ENCODE measurements around the gene PTPN9. TPM values are rescaled to one million over a fixed set of nuclear protein-coding genes. Genes with fewer than 3 reads are reported as not detected.

PTPN9 gene
- total RNA-seq, 1 donor from 2014 or later = 33.2 TPM

- peaks cover 15% of the 10 kb centered on the region for H3K36me3 Mint-ChIP-seq (ENCODE audit: low read depth)
- H3K4me1 Mint-ChIP-seq (ENCODE audit: low read depth) = peaks cover 32% of the 10 kb centered on the region
- no peak for DNase-seq (ENCODE audit: low spot score)
- peak overlapping the region; percentile 66 for H3K4me3 Mint-ChIP-seq (ENCODE audit: unreplicated experiment)
- TF ChIP-seq, protein P1, sequence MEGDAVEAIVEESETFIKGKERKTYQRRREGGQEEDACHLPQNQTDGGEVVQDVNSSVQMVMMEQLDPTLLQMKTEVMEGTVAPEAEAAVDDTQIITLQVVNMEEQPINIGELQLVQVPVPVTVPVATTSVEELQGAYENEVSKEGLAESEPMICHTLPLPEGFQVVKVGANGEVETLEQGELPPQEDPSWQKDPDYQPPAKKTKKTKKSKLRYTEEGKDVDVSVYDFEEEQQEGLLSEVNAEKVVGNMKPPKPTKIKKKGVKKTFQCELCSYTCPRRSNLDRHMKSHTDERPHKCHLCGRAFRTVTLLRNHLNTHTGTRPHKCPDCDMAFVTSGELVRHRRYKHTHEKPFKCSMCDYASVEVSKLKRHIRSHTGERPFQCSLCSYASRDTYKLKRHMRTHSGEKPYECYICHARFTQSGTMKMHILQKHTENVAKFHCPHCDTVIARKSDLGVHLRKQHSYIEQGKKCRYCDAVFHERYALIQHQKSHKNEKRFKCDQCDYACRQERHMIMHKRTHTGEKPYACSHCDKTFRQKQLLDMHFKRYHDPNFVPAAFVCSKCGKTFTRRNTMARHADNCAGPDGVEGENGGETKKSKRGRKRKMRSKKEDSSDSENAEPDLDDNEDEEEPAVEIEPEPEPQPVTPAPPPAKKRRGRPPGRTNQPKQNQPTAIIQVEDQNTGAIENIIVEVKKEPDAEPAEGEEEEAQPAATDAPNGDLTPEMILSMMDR (IDR thresholded peaks at IDR 0.05) = no peak
- H3K27ac Mint-ChIP-seq (ENCODE audit: unreplicated experiment) = peak overlapping the region; percentile 93
- H3K9me3 Mint-ChIP-seq (ENCODE audit: low read depth) = no peaks in the 10 kb centered on the region
- H3K27me3 Mint-ChIP-seq (ENCODE audit: low read depth) = no peaks in the 10 kb centered on the region
These were observed 41.1 kb upstream of the PTPN9 start for GRCh38 chr15:75620058-75620820.

GRCh38 chr15:75616766-75617165, 37.7 kb upstream of the PTPN9 start:
- peaks cover 21% of the 10 kb centered on the region for H3K4me1 Mint-ChIP-seq (ENCODE audit: low read depth)
- TF ChIP-seq, protein P1 (IDR thresholded peaks at IDR 0.05) = no peak
- peaks cover 29% of the 10 kb centered on the region for H3K36me3 Mint-ChIP-seq (ENCODE audit: low read depth)
- DNase-seq (ENCODE audit: low spot score) = no peak
- no peaks in the 10 kb centered on the region for H3K9me3 Mint-ChIP-seq (ENCODE audit: low read depth)
- H3K4me3 Mint-ChIP-seq (ENCODE audit: unreplicated experiment) = no peak overlapping the region
- H3K27ac Mint-ChIP-seq (ENCODE audit: unreplicated experiment) = no peak overlapping the region
- H3K27me3 Mint-ChIP-seq (ENCODE audit: low read depth) = no peaks in the 10 kb centered on the region

- Mint-ChIP-seq H3K27ac (ENCODE audit: unreplicated experiment) (peak overlapping the region; percentile 53), H3K9me3 (ENCODE audit: low read depth) (no peaks in the 10 kb centered on the region), H3K4me3 (ENCODE audit: unreplicated experiment) (no peak overlapping the region), H3K4me1 (ENCODE audit: low read depth) (peaks cover 11% of the 10 kb centered on the region), H3K36me3 (ENCODE audit: low read depth) (peaks cover 42% of the 10 kb centered on the region), H3K27me3 (ENCODE audit: low read depth) (no peaks in the 10 kb centered on the region)
- TF ChIP-seq, protein P1 (IDR thresholded peaks at IDR 0.05) = no peak
- no peak for DNase-seq (ENCODE audit: low spot score)
These were observed 27.9 kb upstream of the PTPN9 start for GRCh38 chr15:75606711-75607699.

DNA sequence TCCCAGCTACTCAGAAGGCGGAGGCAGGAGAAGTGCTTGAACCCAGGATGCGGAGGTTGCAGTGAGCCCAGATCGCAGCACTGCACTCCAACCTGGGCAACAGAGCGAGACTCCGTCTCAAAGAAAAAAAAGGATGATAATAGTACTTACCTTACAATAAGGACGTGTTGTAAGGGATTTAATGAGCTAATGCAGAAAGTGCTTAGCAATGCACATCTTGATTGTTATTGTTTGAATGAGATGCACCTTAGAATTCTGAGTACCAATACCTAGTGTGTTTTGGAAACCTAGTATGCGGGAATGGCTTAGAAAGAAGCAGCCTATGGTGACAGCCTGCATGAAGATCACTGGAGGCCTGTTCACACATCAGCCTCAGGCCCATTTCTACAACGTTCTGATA, 26.9 kb upstream of the PTPN9 start:
- Mint-ChIP-seq H3K9me3 (ENCODE audit: low read depth) (no peaks in the 10 kb centered on the region), H3K27ac (ENCODE audit: unreplicated experiment) (no peak overlapping the region), H3K36me3 (ENCODE audit: low read depth) (peaks cover 41% of the 10 kb centered on the region), H3K27me3 (ENCODE audit: low read depth) (no peaks in the 10 kb centered on the region), H3K4me1 (ENCODE audit: low read depth) (peaks cover 11% of the 10 kb centered on the region), H3K4me3 (ENCODE audit: unreplicated experiment) (no peak overlapping the region)
- TF ChIP-seq, protein P1 (IDR thresholded peaks at IDR 0.05) = no peak
- DNase-seq (ENCODE audit: low spot score) = no peak

GRCh38 chr15:75599401-75599800, 20.3 kb upstream of the PTPN9 start:
- no peak for DNase-seq (ENCODE audit: low spot score)
- no peak overlapping the region for H3K4me3 Mint-ChIP-seq (ENCODE audit: unreplicated experiment)
- TF ChIP-seq, protein P1 (IDR thresholded peaks at IDR 0.05) = no peak
- peaks cover 17% of the 10 kb centered on the region for H3K4me1 Mint-ChIP-seq (ENCODE audit: low read depth)
- peaks cover 34% of the 10 kb centered on the region for H3K36me3 Mint-ChIP-seq (ENCODE audit: low read depth)
- no peaks in the 10 kb centered on the region for H3K9me3 Mint-ChIP-seq (ENCODE audit: low read depth)
- no peaks in the 10 kb centered on the region for H3K27me3 Mint-ChIP-seq (ENCODE audit: low read depth)
- H3K27ac Mint-ChIP-seq (ENCODE audit: unreplicated experiment) = peak overlapping the region; percentile 59
